GM12878 (cell line): Measurements from ENCODE around the gene SHC4.

Experiments used
- BMI1 ChIP-seq: fragments of 450-650 bp; IDR thresholded peaks from 2 replicates; pipeline ENCODE4 v1.6.1; 2016; ENCODE audit warnings: mild to moderate bottlenecking, moderate library complexity, borderline replicate concordance
- CBFB ChIP-seq: IDR thresholded peaks from 2 replicates; pipeline ENCODE4 v1.6.1; 2016; ENCODE audit warnings: antibody characterized with exemption, low read depth
- CBX5 ChIP-seq: sonication (generic); IDR thresholded peaks from 2 replicates; pipeline ENCODE4 v1.6.1; 2016; ENCODE audit warnings: low read depth, moderate library complexity, mild to moderate bottlenecking, inconsistent platforms
- CREB1 ChIP-seq: IDR thresholded peaks from 2 replicates; pipeline ENCODE4 v1.6.1; 2012; ENCODE audit warnings: low read depth, mild to moderate bottlenecking, inconsistent platforms
- CREM ChIP-seq: IDR thresholded peaks from 2 replicates; pipeline ENCODE4 v1.6.1; 2014; ENCODE audit warnings: antibody characterized with exemption, low read depth
- MEF2A ChIP-seq: IDR thresholded peaks from 2 replicates; pipeline ENCODE4 v1.6.1; 2011; ENCODE audit warnings: low read depth, mild to moderate bottlenecking, low read length, moderate library complexity; ENCODE audit not compliant: insufficient read depth
- NR2C2 ChIP-seq: IDR thresholded peaks from 2 replicates; pipeline ENCODE4 v1.6.1; 2011; ENCODE audit warnings: borderline replicate concordance, low read depth; ENCODE audit not compliant: control insufficient read depth, insufficient read length
- NR2F1 ChIP-seq: fragments of 450-650 bp; conservative IDR thresholded peaks from 2 replicates; pipeline ENCODE4 v1.6.1; 2017; ENCODE audit warnings: mild to moderate bottlenecking
- POLR2A ChIP-seq: IDR thresholded peaks from 2 replicates; pipeline ENCODE4 v1.6.1; 2011; ENCODE audit warnings: low read depth, mild to moderate bottlenecking, low read length
- POLR2AphosphoS5 ChIP-seq: IDR thresholded peaks from 2 replicates; pipeline ENCODE4 v1.6.1; 2011; ENCODE audit warnings: mild to moderate bottlenecking, low read length, inconsistent platforms
- RB1 ChIP-seq: fragments of 450-650 bp; formaldehyde crosslinking; IDR thresholded peaks from 2 replicates; pipeline ENCODE4 v1.6.1; 2017; ENCODE audit warnings: mild to moderate bottlenecking, borderline replicate concordance
- SMAD1 ChIP-seq: fragments of 450-650 bp; IDR thresholded peaks from 2 replicates; pipeline ENCODE4 v1.6.1; 2018; ENCODE audit warnings: mild to moderate bottlenecking, low read depth; ENCODE audit not compliant: partially characterized antibody
- TF ChIP-seq, protein P1 (sequence below): IDR thresholded peaks from 2 replicates; pipeline ENCODE4 v1.6.1; 2011; ENCODE audit warnings: borderline replicate concordance, low read depth, mild to moderate bottlenecking, moderate library complexity, mixed read lengths, low read length; ENCODE audit not compliant: insufficient read depth; ENCODE audit errors: extremely low read length
- TF ChIP-seq, protein P2 (sequence below), 3 experiments: IDR thresholded peaks in 2 of 3; conservative IDR thresholded peaks in 1 of 3; 2 replicates each; pipeline ENCODE4 v1.5.1; 2011; ENCODE audit warnings: low read depth in 3 of 3, low read length in 3 of 3, mild to moderate bottlenecking in 3 of 3, control low read depth in 2 of 3, moderate library complexity in 2 of 3, inconsistent platforms in 1 of 3, mixed read lengths in 1 of 3; ENCODE audit not compliant: control insufficient read depth in 2 of 3, insufficient read depth in 1 of 3; ENCODE audit errors: extremely low read depth in 1 of 3

DNA sequence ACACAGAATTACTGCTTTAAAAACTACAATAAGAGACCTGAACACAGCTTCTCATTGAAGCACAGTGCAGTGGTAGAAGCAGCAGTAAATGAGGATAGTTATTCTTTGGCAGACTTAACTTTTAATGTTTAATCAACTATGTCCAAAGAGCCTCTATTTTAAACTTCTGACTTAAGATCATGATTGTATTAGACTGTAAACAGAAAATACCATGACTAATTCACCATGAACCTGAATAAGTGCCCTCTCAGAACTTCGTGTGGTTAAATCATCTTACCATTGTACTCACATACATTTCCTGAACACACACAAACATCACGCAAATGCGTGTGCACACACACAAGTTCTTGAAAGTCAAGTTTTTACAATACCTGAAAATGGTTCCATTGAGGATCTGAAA, 166.8 kb downstream of the SHC4 start:
- TF ChIP-seq CREM (no peak), POLR2A (no peak), NR2F1 (no peak), RB1 (no peak), SMAD1 (no peak), CBX5 (no peak), POLR2AphosphoS5 (no peak), CREB1 (no peak), NR2C2 (no peak), CBFB (no peak), BMI1 (no peak), MEF2A (no peak)
- TF ChIP-seq, protein P1, sequence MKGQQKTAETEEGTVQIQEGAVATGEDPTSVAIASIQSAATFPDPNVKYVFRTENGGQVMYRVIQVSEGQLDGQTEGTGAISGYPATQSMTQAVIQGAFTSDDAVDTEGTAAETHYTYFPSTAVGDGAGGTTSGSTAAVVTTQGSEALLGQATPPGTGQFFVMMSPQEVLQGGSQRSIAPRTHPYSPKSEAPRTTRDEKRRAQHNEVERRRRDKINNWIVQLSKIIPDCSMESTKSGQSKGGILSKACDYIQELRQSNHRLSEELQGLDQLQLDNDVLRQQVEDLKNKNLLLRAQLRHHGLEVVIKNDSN, result no peak
- TF ChIP-seq, protein P2, sequence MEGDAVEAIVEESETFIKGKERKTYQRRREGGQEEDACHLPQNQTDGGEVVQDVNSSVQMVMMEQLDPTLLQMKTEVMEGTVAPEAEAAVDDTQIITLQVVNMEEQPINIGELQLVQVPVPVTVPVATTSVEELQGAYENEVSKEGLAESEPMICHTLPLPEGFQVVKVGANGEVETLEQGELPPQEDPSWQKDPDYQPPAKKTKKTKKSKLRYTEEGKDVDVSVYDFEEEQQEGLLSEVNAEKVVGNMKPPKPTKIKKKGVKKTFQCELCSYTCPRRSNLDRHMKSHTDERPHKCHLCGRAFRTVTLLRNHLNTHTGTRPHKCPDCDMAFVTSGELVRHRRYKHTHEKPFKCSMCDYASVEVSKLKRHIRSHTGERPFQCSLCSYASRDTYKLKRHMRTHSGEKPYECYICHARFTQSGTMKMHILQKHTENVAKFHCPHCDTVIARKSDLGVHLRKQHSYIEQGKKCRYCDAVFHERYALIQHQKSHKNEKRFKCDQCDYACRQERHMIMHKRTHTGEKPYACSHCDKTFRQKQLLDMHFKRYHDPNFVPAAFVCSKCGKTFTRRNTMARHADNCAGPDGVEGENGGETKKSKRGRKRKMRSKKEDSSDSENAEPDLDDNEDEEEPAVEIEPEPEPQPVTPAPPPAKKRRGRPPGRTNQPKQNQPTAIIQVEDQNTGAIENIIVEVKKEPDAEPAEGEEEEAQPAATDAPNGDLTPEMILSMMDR (IDR thresholded peaks at IDR 0.05 in 2 of 3, conservative IDR thresholded peaks at IDR 0.05 in 1 of 3; ENCODE audit: control insufficient read depth in 2 of 3, extremely low read depth in 1 of 3, insufficient read depth in 1 of 3, low read depth in 3 of 3, low read length in 3 of 3), result no peak
